Suprapubic skin (tissue), 4 donors: ENCODE measurements around the gene HEPACAM2.

Experiments used
- CTCF ChIP-seq, 2 donors: fragments of 200-600 bp in 1 of 2; fragments of 450-650 bp in 1 of 2; sonication (generic) in 1 of 2; IDR thresholded peaks; one replicate each; pipeline ENCODE4 v1.5.1; 2016 to 2019; ENCODE audit warnings: antibody characterized with exemption in 2 of 2, mild to moderate bottlenecking in 1 of 2, moderate library complexity in 1 of 2
- POLR2A ChIP-seq, 2 donors: fragments of 450-650 bp; IDR thresholded peaks; one replicate each; pipeline ENCODE4 v1.6.1; 2017; ENCODE audit warnings: antibody characterized with exemption in 2 of 2, mild to moderate bottlenecking in 2 of 2, moderate library complexity in 2 of 2
- POLR2AphosphoS5 ChIP-seq, 3 donors: sonication (generic); formaldehyde crosslinking; IDR thresholded peaks; one replicate each; pipeline ENCODE4 v1.6.1; 2017; ENCODE audit warnings: antibody characterized with exemption in 3 of 3

GRCh38 chr7:93218997-93219827, 7.1 kb downstream of the HEPACAM2 start:
- TF ChIP-seq CTCF (IDR thresholded peaks at IDR 0.05) (no peak), POLR2A (IDR thresholded peaks at IDR 0.05) (no peak), POLR2AphosphoS5 (IDR thresholded peaks at IDR 0.05) (no peak)
